Fibroblast of skin of left quadriceps (primary cell): Measurements from ENCODE around the gene NMUR1.

Source experiments
- DNase-seq, 2 experiments: peaks; one replicate each; pipeline ENCODE4 v3.0.0-alpha.2; 2013; ENCODE audit warnings: low read depth in 2 of 2

Gene NMUR1

DNA sequence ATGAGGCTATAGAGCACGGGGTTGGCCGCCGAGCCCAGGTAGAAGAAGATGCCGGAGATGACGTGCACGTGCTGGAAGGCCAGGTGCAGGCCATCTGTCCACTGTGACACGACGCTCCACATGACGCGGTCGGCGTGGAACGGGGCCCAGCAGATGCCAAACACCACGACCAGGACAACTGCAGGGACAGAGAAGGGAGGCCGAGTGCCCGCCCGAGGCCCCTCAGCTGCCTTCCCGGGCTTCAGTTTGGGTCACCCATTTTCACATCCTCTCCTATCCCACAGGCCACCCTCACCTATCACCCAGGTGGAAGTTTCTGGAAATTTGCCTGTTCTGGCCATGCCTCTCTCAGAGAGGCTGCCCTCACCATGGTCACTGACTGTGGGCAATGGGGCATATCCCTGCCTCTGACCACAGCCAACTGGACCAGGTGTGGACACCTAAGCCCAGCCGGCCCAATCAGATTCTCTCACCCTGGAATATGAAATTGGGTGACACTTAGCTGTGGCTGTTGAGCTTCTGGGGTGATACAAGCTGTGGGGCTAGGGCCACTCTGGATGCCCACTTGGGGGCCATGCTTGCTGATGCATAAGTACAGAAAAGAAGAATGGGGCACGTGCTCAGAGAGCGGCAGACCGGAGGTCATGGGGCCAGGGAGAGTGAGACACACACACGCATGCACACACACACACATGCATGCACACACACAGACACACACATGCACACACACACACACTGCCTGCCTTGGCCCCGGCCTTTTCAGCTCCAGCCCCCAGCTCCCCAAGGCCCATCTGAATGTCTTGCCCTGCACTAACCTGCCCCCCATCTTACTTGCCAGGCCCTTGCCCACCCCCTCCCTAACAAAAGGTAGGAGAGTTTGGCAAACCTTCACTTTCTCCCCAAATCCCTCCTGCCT, 4.7 kb downstream of the NMUR1 start:
- no peak for DNase-seq

DNA sequence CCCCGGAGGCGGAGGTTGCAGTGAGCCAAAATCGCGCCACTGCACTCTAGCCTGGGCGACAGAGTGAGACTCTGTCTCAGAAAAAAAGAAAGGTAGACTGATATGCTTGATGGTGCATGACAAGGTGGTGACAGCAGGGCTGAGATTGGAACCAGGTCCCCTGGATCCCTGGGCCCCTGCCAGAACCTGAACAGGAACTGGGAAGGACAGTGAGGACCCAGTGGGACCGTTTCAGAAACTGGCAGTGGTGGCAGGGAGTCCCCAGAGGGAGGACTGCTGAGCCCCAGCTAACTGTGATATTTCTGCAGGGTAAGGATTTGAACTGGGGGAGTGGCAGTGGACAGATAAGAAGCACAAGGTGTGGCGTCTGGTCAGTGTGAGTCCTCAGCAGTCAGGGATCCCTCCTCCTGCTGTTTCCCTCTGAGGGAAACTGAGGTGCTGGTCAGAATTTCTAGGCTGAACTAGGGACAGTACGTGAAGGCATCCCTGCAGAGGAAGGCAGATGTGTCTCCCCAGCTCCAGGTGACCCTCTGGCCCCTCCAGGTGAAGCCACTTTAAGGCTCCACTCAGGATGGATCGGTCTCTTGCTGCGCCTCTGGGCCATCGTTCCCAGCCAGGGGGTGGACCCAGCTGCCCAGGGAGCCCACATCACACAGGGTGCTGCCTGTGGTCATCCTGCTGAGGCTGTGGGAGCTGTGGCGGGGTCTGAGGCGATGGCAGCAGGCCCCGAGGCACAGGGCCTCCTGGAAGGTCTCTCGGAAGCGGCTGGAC, 5.6 kb downstream of the NMUR1 start:
- no peak for DNase-seq

DNA sequence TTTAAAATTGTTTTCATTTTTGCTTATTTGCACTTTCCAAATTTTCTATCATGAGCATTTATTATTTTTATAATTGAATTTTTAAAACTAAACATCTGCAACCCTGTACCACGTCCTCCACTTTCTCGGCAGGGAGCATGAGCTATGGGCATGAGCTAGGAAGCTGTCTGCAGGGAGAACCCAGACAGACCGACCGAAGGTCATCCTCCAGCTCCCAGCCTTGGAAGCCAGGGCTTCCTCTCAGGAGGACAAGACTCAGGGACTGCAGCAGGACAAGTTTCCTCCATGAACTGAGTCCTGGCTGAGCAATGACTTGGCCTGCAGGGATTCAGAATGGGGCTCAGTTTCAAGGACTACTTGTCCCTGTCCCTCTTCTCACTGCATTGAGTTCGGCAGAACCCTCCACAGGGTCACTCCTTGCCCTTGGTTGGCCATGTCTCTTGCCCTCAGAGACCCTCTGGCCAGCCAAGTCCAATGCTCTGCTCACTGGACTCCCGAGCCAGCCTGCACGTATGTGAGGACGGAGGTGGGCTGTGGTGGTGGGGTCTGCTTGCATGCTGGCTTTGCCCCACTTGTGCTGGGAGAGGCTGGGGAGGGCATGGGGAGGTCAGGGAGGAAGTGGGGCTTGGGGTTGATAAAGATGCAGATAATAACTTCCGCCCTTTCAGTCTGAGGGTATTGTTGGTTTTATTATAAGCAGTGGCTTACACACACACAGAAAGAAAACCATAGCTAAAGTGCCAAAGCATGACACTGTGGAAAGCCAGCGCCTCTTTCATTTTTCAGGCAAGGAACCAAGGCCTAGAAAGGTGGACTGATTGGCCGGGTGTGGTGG, 6.6 kb downstream of the NMUR1 start:
- DNase-seq: no peak

DNA sequence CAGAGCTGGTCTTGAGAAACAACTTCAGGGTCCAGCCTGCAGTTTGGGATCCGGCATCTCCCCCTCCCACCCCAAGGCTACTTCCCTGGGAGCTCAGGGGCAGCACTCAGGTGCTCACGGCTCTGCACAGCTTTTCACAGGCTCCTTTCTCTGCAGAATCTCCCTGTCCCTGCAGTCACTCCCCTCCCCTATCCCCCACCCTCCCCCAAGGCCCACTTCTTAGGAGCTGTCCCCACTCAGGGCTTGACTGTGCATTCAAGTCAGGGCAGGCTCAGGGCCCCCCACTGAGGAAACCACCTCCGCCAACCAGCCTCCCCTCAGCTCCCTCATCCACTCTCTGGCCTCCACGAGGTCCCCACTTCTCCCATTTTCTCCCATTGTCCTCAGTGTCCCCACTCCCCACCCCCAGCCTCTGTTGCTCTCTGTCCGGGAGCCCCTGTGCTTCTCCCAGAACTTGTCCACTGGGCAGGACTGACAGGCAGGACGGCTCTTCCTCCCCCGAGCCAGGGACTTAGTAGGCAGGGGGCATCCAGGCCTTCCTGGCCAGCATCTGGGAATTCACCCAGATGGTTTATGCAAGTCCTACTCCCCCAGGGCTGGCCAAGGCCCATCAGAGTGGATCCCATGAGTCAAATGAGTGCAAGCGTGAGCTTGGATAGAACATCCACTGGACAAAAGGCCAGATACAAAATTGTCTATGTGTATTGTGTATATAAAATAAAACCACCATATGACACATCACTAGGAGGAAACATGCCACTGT, 7.6 kb downstream of the NMUR1 start:
- no peak for DNase-seq

DNA sequence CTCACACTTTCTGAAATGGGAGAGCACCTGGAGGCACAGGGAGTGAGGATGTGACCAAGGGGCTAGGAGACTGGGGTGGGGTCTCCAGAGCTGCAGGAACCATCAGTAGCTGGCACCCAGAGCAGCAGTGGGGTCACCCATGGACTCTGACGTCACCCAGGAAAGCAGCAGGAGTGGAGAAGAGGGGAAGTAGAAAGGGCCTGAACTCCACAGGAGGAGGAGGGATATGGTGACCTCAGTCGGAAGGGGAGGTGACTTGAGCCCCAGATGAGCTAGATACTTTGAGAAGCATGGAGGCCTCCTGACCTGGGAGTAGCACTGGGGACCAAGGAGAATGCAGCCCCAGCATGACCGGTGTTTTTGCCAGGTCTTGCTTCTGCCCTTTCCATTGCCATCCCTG, 8.8 kb downstream of the NMUR1 start:
- DNase-seq: no peak

DNA sequence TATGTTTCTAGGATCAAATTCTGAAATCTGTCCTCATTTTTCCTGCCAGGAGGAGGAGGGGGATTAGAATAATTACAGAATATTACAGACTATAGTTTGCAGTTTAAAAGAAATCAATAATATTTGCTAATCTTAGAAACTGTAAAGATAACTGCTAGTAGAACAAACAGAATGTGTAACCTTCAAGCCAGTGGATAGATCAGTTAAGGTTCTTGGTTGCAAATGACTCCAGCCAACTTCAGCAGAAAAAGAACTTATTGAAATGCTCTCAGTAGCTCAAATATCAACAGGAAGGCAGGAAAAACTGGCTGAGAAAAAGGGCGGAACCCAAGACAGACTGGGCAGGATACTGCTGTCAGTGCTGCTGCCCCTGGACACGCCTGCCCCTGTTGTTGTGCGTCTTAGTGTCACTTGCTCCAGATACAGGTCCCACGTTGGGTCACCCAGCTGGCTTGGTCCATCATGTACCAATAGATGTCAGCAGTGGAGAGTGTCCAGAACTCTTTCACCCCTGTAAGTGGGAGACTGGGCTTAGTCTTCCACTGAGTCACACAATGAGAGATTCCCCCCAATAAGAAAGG, 10.2 kb downstream of the NMUR1 start:
- no peak for DNase-seq

DNA sequence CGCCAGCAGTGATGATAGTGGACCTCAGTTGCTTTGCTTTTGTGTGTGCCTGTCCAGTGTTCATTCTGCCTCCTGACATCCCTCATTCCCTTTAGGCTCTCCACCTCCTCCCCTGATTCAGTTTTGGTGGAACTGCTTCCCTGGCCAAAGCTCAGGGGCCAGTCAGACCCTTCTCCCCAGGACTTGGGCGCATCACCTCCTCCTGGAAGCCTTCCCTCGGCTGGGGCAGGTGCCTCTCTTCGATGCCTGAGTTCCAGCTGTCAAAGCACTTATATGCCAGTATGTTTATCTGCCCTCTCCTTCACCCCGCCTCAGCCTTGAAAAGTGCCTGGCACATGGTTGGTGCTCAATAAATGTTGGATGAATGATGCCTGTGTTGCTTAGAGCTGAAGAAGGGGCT, 11.5 kb downstream of the NMUR1 start:
- no peak for DNase-seq

DNA sequence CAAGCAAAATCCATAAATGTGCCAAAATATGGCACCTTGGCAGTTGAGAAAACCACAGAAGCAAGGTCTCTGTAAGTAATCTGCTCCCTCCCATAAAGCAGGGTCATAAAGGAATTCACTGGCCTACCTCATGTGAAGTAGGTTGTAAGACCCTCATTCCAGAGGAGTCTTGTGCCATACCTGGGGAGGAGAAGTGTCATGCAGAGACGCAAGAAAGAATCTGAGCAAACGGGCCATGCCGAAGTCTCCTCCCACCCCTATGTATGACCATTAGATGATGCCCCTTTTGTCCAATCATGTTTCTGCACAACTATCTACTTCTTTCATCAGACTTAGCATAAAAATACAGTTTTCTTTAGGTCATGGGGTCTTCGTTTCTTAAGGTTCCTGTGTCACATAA, 14.6 kb downstream of the NMUR1 start:
- DNase-seq: no peak

DNA sequence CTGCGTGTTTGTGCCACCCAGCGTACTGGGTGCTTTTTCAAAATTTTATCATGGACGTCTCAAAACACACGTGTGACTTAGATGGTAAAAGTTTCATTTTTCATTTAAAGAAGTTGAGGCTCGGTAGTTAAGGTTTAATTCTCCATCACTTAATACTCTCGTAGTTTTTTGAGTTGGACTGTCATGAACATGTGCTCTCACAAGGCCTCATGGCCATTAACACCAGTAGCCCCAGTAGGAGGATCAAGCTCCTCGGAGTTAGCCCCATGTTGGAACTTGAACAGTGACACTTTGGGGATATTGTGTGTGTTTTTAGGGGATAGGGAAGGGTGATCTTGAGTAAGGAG, 15.3 kb downstream of the NMUR1 start:
- DNase-seq: no peak

DNA sequence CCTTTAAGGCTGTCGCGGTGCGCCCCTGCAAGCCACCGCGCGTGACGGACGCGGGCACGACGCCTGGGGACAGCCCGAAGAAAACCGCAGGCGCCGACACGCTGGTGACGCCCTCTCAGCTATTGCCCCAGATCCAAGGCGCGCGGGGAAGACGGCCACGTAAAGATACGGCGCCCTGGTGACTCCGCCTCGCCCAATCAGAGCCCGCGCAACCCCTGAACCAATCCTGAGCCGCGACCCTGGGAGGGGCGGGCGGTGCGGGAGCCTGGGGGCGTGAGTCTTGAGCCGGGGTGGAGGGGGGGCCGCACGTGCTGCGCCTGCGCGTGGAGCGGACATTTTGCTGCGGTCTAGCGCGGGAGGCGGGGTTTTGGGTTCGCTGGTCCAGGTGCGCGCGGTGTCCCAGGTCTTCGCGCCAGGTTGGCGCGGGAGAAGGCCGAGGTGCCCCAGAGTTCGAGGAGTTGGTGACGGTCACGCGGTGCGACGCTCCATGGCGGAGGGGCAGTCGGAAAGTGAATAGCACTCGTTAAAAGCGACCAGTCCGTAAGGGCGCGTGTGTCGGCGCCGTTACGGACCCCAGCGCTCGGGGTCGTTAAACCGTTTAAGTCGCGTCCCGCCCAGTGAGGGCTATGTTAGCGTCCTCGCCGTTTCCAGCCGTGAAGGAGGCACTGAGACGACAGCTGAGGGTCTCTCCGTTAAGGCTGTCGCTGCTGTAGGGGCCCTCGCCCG, 15.9 kb downstream of the NMUR1 start:
- DNase-seq: peak; percentile 93 to 94

DNA sequence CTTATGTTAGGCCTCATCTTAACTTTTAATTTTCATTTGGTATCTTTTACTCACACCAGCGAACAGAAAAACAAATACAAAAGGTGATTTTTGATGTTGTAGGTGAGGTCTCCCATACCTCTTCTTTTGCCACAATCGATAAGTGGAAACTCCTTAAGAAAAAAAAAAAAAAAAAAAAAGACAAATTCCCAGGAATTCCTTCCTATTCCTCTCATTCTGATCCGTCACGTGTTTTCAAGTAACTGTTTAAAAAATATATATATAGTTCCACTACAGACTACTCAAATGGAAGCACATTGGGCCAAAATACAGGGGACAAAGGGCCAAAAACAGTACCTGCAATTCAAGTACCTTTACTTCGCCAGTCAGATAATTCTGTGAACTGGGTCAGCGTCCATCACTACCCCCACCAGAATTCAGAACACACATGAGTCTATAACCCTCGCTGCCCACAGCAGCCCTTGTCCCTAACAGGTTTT, 16.5 kb downstream of the NMUR1 start:
- no peak for DNase-seq

DNA sequence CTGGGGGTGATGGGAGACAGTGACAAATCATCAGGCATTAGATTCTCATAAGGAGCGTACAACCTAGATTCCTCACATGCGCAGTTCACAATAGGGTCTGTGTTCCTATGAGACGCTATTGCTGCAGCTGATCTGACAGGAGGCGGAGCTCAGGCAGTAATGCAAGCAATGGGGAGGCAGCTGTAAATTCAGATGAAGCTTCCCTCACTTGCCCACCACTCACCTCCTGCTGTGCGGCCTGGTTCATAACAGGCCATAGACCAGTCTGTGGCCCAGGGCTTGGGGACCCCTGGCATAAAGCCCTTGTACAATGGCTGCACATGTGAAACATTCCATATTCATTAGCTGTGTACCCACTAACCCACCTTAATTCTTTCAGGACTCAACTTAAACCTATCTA, 18.0 kb downstream of the NMUR1 start:
- no peak for DNase-seq

DNA sequence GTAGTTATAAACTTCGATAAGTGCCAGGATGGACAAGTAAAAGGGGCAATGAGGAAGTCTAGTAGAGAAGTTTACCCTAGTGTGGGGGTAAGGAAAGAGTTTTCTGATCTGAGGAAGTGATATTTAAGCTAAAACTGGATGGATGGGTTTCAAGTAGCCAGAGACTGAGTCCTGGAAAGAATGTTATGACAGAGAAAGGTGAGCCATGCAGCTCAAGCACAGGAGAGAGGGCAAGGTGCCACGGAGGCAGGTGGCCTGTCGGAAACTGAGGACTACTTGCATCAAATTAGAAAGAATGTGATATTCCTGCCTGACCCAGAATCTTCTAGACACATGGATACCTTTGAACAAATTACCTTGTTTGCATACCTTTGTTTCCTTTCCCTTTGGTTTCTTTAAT, 26.5 kb downstream of the NMUR1 start:
- DNase-seq: no peak

DNA sequence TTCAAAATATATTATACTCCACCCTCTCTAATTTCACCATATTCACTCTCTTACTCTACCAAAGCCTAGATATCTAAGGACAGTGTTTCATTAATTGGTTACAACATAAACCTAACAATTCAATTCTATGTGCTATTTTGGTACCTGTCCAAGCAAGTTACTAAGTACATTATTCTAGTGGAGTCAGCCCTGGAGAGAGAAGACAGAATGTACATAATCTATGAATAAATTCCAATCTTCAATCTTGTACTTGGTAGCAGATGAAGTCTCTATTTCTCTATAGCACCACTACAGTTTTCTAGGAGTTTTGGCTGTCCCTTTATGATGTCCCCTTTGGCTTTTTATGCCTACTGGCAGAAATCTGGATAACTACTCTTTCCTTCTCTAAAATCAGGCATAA, 27.6 kb downstream of the NMUR1 start:
- no peak for DNase-seq

DNA sequence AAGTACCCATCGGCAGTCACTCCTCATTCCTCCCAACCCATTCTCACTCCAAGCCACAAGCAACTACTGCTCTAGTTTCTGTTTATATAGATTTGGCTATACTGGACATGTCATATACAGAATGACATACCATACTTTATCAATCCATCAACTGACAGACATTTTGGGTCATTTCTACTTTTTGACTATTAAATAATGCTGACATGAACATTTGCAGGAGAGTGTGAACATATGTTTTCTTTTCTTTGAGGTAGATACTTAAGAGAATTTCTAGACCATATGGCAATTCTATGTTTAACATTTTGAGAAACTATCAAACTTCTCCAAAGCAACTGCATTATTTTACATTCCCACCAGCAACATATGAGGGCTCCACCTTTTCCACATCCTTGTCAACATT, 32.6 kb downstream of the NMUR1 start:
- DNase-seq: no peak

DNA sequence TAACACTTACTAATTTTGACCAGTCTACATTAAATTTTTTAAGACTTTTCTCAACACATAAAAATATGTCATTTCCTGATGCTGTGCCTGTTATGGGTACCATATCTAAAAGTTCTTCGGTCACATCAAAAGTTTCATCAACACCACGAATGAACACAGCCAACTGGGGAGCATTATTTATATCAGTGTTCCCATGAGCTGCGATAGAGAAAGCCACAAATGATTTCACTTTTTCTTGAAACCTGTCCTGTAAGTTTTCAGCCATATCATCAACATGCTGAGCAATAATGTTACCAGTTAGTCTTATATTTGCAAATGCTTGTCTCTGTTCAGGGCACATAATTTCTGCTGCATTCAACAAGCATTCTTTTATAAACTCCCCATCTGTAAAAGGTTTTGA, 35.6 kb downstream of the NMUR1 start:
- DNase-seq: no peak

DNA sequence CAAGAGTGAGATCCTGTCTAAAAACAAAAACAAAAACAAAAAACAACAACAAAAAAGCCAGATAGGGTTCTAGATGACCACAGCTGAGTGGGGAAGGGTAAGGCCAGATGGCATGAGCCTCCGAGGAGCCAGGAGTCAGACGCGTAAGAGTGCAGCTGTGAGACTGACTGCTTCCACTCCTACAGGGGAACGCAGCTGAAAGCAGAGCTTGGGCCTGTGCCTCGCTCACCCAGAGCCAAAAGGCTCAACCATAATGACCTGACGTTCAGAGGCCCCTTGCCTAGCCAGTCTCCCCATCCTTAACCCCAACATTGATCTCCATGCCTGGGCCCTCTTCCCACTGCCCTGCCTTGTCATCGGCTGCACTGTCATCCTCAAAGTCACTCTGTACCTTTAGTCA, 39.4 kb downstream of the NMUR1 start:
- no peak for DNase-seq

DNA sequence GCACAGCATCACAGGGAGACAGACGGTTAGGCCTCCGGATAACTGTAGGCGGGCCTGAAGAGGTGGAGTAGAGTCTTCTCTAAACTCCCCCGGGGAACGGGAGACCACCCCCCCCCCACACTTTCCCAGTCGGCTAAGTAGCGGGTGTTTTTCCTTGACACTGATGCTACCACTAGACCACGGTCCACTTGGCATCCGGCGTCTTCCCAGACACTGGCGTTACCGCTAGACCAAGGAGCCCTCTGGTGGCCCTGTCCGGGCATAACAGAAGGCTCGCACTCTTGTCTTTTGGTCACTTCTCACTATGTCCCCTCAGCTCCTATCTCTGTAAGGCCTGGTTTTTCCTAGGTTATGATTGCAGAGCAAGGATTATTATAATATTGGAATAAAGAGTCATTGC, 40.3 kb downstream of the NMUR1 start:
- no peak for DNase-seq

DNA sequence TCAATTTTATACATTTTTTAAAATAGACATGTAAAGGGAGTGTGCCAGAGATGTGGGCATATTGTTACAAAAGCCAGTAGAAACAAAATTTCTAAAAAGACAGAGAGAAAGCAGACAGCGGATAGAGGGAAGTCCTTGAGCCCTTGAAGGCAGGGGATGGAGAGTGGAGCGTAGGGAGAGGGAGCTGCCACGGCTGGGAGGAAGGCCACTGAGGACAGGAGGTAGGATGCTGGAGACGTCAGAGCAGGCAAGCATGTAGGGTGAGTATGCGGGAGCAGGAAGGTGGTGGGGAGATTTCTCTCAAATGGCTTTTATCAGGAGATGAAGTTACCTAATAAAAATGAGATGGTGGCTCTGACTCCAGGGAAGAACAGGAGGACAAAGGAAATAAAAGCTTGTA, 41.9 kb downstream of the NMUR1 start:
- DNase-seq: no peak

DNA sequence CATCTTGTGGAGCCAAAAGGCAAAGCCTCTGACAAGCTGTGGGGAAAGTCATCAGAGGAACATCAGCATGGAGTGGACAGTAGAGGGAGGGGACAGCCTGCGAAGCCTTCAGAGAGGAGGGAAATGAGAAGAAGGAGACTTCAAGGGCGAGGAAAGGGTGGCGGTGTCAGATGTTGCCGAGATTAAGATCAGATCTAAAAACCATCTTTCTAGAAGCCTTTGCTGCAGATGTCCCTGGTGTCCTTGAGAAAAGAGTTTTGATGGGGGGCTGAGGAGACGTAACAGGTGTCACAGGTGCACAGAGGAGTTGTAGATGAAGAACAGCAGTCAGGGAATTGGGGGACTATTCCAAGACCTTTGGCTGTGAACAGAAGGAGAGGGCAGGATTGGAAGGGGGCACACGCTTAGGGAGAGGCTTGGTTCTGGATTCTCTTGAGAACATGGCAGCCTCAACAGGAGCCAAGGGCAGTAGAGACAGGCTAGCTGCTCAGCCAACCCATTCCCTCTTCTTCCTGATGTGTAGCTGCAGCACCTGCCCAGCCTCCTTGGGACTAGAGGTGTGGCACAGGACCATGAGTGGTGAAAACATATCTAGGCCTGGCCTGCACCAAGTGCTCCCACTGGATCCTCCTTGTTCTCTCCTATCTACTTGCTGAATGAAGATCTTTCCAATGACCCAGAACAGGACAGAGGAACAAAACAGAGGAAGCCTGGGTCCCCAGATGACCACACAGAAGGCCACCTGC, 43.2 kb downstream of the NMUR1 start:
- DNase-seq: no peak
